ENCODE results near the gene SIDT1. TPM values are rescaled to one million over a fixed set of nuclear protein-coding genes. Genes with fewer than 3 reads are reported as not detected.
A peak's percentile ranks its signal among the peaks of the same experiment; 100 is the strongest.

Gene SIDT1
- total RNA-seq, 3 donors from 2014 or later: 22.4 to 61.2 (median 37.0) TPM

GRCh38 chr3:113626503-113627371 lies 94.4 kb downstream of the SIDT1 start:
- Histone ChIP-seq H3K4me3 (no peak overlapping the region), H3K36me3 (ENCODE audit: low read depth) (no peaks in the 10 kb centered on the region), H3K4me1 (ENCODE audit: low read depth) (peaks cover 11% of the 10 kb centered on the region), H3K9me3 (no peaks in the 10 kb centered on the region)
- ATAC-seq (peak; percentile 71), DNase-seq (peak in 1 of 3 donors; percentile 69)
- peak; percentile 36 for TF ChIP-seq CTCF (IDR thresholded peaks at IDR 0.05)
- intact Hi-C loops (cut with DNase I, micrococcal nuclease): no loop called here

- no peak for DNase-seq
- no peaks in the 10 kb centered on the region for H3K9me3 ChIP-seq
- no peak for ATAC-seq
- no peaks in the 10 kb centered on the region for H3K36me3 ChIP-seq (ENCODE audit: low read depth)
- intact Hi-C loops (cut with DNase I, micrococcal nuclease): no loop called here
- TF ChIP-seq CTCF (IDR thresholded peaks at IDR 0.05): no peak
- peaks cover 11% of the 10 kb centered on the region for H3K4me1 ChIP-seq (ENCODE audit: low read depth)
- H3K4me3 ChIP-seq: no peak overlapping the region
Measured at GRCh38 chr3:113628316-113628715, 96.0 kb downstream of the SIDT1 start.

GRCh38 chr3:113628788-113629187 lies 96.4 kb downstream of the SIDT1 start:
- ATAC-seq (no peak), DNase-seq (no peak)
- H3K36me3 ChIP-seq (ENCODE audit: low read depth): no peaks in the 10 kb centered on the region
- peaks cover 11% of the 10 kb centered on the region for H3K4me1 ChIP-seq (ENCODE audit: low read depth)
- no peak for TF ChIP-seq CTCF (IDR thresholded peaks at IDR 0.05)
- H3K4me3 ChIP-seq: no peak overlapping the region
- no peaks in the 10 kb centered on the region for H3K9me3 ChIP-seq
- intact Hi-C loops (cut with DNase I, micrococcal nuclease): no loop called here

- Histone ChIP-seq H3K36me3 (ENCODE audit: low read depth) (no peaks in the 10 kb centered on the region), H3K4me3 (no peak overlapping the region), H3K4me1 (ENCODE audit: low read depth) (peaks cover 11% of the 10 kb centered on the region), H3K9me3 (no peaks in the 10 kb centered on the region)
- TF ChIP-seq CTCF (IDR thresholded peaks at IDR 0.05): no peak
- intact Hi-C loops (cut with DNase I, micrococcal nuclease): no loop called here
- DNase-seq (peak in 1 of 3 donors; percentile 47), ATAC-seq (peak; percentile 68)
Measured at GRCh38 chr3:113629584-113630421, 97.4 kb downstream of the SIDT1 start.

GRCh38 chr3:113630956-113631542 lies 98.7 kb downstream of the SIDT1 start:
- no peak overlapping the region for H3K4me3 ChIP-seq
- TF ChIP-seq CTCF (IDR thresholded peaks at IDR 0.05): no peak
- H3K36me3 ChIP-seq (ENCODE audit: low read depth): no peaks in the 10 kb centered on the region
- ATAC-seq (no peak), DNase-seq (no peak)
- H3K4me1 ChIP-seq (ENCODE audit: low read depth): peaks cover 11% of the 10 kb centered on the region
- no peaks in the 10 kb centered on the region for H3K9me3 ChIP-seq
- intact Hi-C loops (cut with DNase I, micrococcal nuclease): no loop called here
